ENCODE measurements around the gene SOX11. TPM values are rescaled to one million over a fixed set of nuclear protein-coding genes. Genes with fewer than 3 reads are reported as not detected.

The SOX11 gene
- total RNA-seq, 2 donors from 2014 or later = not detected

- Mint-ChIP-seq H3K4me1 (ENCODE audit: low read depth) (no peaks in the 10 kb centered on the region), H3K9me3 (peaks cover 5 to 7% of the 10 kb centered on the region in 2 donors), H3K27me3 (ENCODE audit: low read depth) (no peaks in the 10 kb centered on the region), H3K27ac (no peak overlapping the region), H3K36me3 (ENCODE audit: insufficient read depth in 2 of 2) (peaks cover 0 to 2% of the 10 kb centered on the region in 2 donors), H3K4me3 (no peak overlapping the region)
- no peak for DNase-seq
- ATAC-seq (replicated peaks in 1 of 2) = no peak
These were observed 27.6 kb downstream of the SOX11 start for GRCh38 chr2:5719629-5720334.

GRCh38 chr2:5720426-5720825 is 28.2 kb downstream of the SOX11 start:
- no peak overlapping the region for H3K27ac Mint-ChIP-seq
- DNase-seq (no peak), ATAC-seq (replicated peaks in 1 of 2) (no peak)
- H3K9me3 Mint-ChIP-seq = peaks cover 5 to 7% of the 10 kb centered on the region in 2 donors
- H3K4me1 Mint-ChIP-seq (ENCODE audit: low read depth) = no peaks in the 10 kb centered on the region
- peaks cover 0 to 2% of the 10 kb centered on the region in 2 donors for H3K36me3 Mint-ChIP-seq (ENCODE audit: insufficient read depth in 2 of 2)
- peaks cover 2% of the 10 kb centered on the region for H3K27me3 Mint-ChIP-seq (ENCODE audit: low read depth)
- H3K4me3 Mint-ChIP-seq = no peak overlapping the region

GRCh38 chr2:5722236-5722635 is 30.1 kb downstream of the SOX11 start:
- Mint-ChIP-seq H3K4me1 (ENCODE audit: low read depth) (no peaks in the 10 kb centered on the region), H3K27me3 (ENCODE audit: low read depth) (peaks cover 8% of the 10 kb centered on the region), H3K27ac (no peak overlapping the region), H3K36me3 (ENCODE audit: insufficient read depth in 2 of 2) (peaks cover 0 to 2% of the 10 kb centered on the region in 2 donors), H3K9me3 (peaks cover 5 to 7% of the 10 kb centered on the region in 2 donors), H3K4me3 (no peak overlapping the region)
- DNase-seq = no peak
- ATAC-seq (replicated peaks in 1 of 2) = no peak

- peaks cover 8% of the 10 kb centered on the region for H3K27me3 Mint-ChIP-seq (ENCODE audit: low read depth)
- no peak overlapping the region for H3K4me3 Mint-ChIP-seq
- no peak overlapping the region for H3K27ac Mint-ChIP-seq
- no peaks in the 10 kb centered on the region for H3K4me1 Mint-ChIP-seq (ENCODE audit: low read depth)
- ATAC-seq (replicated peaks in 1 of 2) (no peak), DNase-seq (no peak)
- no peaks in the 10 kb centered on the region for H3K36me3 Mint-ChIP-seq (ENCODE audit: insufficient read depth in 2 of 2)
- peaks cover 0 to 2% of the 10 kb centered on the region in 2 donors for H3K9me3 Mint-ChIP-seq
These were observed 31.9 kb downstream of the SOX11 start for GRCh38 chr2:5723791-5724735.

GRCh38 chr2:5725072-5725471 is 32.9 kb downstream of the SOX11 start:
- ATAC-seq (replicated peaks in 1 of 2) (no peak), DNase-seq (no peak)
- H3K36me3 Mint-ChIP-seq (ENCODE audit: insufficient read depth in 2 of 2) = no peaks in the 10 kb centered on the region
- no peak overlapping the region for H3K4me3 Mint-ChIP-seq
- H3K27me3 Mint-ChIP-seq (ENCODE audit: low read depth) = peaks cover 8% of the 10 kb centered on the region
- no peak overlapping the region for H3K27ac Mint-ChIP-seq
- no peaks in the 10 kb centered on the region for H3K9me3 Mint-ChIP-seq
- no peaks in the 10 kb centered on the region for H3K4me1 Mint-ChIP-seq (ENCODE audit: low read depth)

GRCh38 chr2:5725794-5726463 is 33.7 kb downstream of the SOX11 start:
- Mint-ChIP-seq H3K4me3 (no peak overlapping the region), H3K36me3 (ENCODE audit: insufficient read depth in 2 of 2) (no peaks in the 10 kb centered on the region), H3K4me1 (ENCODE audit: low read depth) (no peaks in the 10 kb centered on the region), H3K27me3 (ENCODE audit: low read depth) (peaks cover 8% of the 10 kb centered on the region), H3K9me3 (no peaks in the 10 kb centered on the region), H3K27ac (no peak overlapping the region)
- DNase-seq (no peak), ATAC-seq (replicated peaks in 1 of 2) (no peak)

- H3K27me3 Mint-ChIP-seq (ENCODE audit: low read depth) = peaks cover 8% of the 10 kb centered on the region
- no peak overlapping the region for H3K4me3 Mint-ChIP-seq
- no peak overlapping the region for H3K27ac Mint-ChIP-seq
- no peaks in the 10 kb centered on the region for H3K36me3 Mint-ChIP-seq (ENCODE audit: insufficient read depth in 2 of 2)
- peaks cover 0 to 1% of the 10 kb centered on the region in 2 donors for H3K9me3 Mint-ChIP-seq
- DNase-seq = no peak
- no peaks in the 10 kb centered on the region for H3K4me1 Mint-ChIP-seq (ENCODE audit: low read depth)
- no peak for ATAC-seq (replicated peaks in 1 of 2)
These were observed 35.1 kb downstream of the SOX11 start for GRCh38 chr2:5727235-5727634.

- Mint-ChIP-seq H3K4me1 (ENCODE audit: low read depth) (no peaks in the 10 kb centered on the region), H3K27me3 (ENCODE audit: low read depth) (peaks cover 8% of the 10 kb centered on the region), H3K27ac (no peak overlapping the region), H3K9me3 (peaks cover 0 to 1% of the 10 kb centered on the region in 2 donors), H3K36me3 (ENCODE audit: insufficient read depth in 2 of 2) (no peaks in the 10 kb centered on the region), H3K4me3 (no peak overlapping the region)
- DNase-seq = no peak
- ATAC-seq (replicated peaks in 1 of 2) = no peak
These were observed 37.2 kb downstream of the SOX11 start for GRCh38 chr2:5729416-5729815.

- no peak for DNase-seq
- Mint-ChIP-seq H3K4me1 (ENCODE audit: low read depth) (no peaks in the 10 kb centered on the region), H3K36me3 (ENCODE audit: insufficient read depth in 2 of 2) (no peaks in the 10 kb centered on the region), H3K27me3 (ENCODE audit: low read depth) (peaks cover 6% of the 10 kb centered on the region), H3K27ac (no peak overlapping the region), H3K4me3 (no peak overlapping the region), H3K9me3 (peaks cover 0 to 3% of the 10 kb centered on the region in 2 donors)
- no peak for ATAC-seq (replicated peaks in 1 of 2)
These were observed 38.2 kb downstream of the SOX11 start for GRCh38 chr2:5730386-5730785.

- no peak for DNase-seq
- Mint-ChIP-seq H3K4me1 (ENCODE audit: low read depth) (no peaks in the 10 kb centered on the region), H3K27ac (no peak overlapping the region), H3K27me3 (ENCODE audit: low read depth) (no peaks in the 10 kb centered on the region), H3K9me3 (peaks cover 0 to 3% of the 10 kb centered on the region in 2 donors), H3K36me3 (ENCODE audit: insufficient read depth in 2 of 2) (no peaks in the 10 kb centered on the region), H3K4me3 (no peak overlapping the region)
- no peak for ATAC-seq (replicated peaks in 1 of 2)
These were observed 42.8 kb downstream of the SOX11 start for GRCh38 chr2:5734859-5735520.

- no peaks in the 10 kb centered on the region for H3K27me3 Mint-ChIP-seq (ENCODE audit: low read depth)
- H3K4me3 Mint-ChIP-seq = no peak overlapping the region
- H3K9me3 Mint-ChIP-seq = peaks cover 0 to 3% of the 10 kb centered on the region in 2 donors
- DNase-seq = no peak
- H3K27ac Mint-ChIP-seq = no peak overlapping the region
- H3K4me1 Mint-ChIP-seq (ENCODE audit: low read depth) = no peaks in the 10 kb centered on the region
- H3K36me3 Mint-ChIP-seq (ENCODE audit: insufficient read depth in 2 of 2) = no peaks in the 10 kb centered on the region
- ATAC-seq (replicated peaks in 1 of 2) = no peak
These were observed 43.3 kb downstream of the SOX11 start for GRCh38 chr2:5735521-5735861.

- H3K9me3 Mint-ChIP-seq = peaks cover 0 to 3% of the 10 kb centered on the region in 2 donors
- no peaks in the 10 kb centered on the region for H3K36me3 Mint-ChIP-seq (ENCODE audit: insufficient read depth in 2 of 2)
- no peak overlapping the region for H3K4me3 Mint-ChIP-seq
- no peak overlapping the region for H3K27ac Mint-ChIP-seq
- DNase-seq (no peak), ATAC-seq (replicated peaks in 1 of 2) (no peak)
- no peaks in the 10 kb centered on the region for H3K27me3 Mint-ChIP-seq (ENCODE audit: low read depth)
- H3K4me1 Mint-ChIP-seq (ENCODE audit: low read depth) = no peaks in the 10 kb centered on the region
These were observed 43.9 kb downstream of the SOX11 start for GRCh38 chr2:5736050-5736449.

- no peaks in the 10 kb centered on the region for H3K4me1 Mint-ChIP-seq (ENCODE audit: low read depth)
- H3K27me3 Mint-ChIP-seq (ENCODE audit: low read depth) = no peaks in the 10 kb centered on the region
- H3K4me3 Mint-ChIP-seq = no peak overlapping the region
- H3K27ac Mint-ChIP-seq = no peak overlapping the region
- no peak for DNase-seq
- no peaks in the 10 kb centered on the region for H3K36me3 Mint-ChIP-seq (ENCODE audit: insufficient read depth in 2 of 2)
- peaks cover 0 to 3% of the 10 kb centered on the region in 2 donors for H3K9me3 Mint-ChIP-seq
- ATAC-seq (replicated peaks in 1 of 2) = no peak
These were observed 44.7 kb downstream of the SOX11 start for GRCh38 chr2:5736886-5737285.
